Measurements from ENCODE around the gene TSSK6.

Gene TSSK6

GRCh38 chr19:19485998-19486290 is 29.4 kb downstream of the TSSK6 start:
- no peak for DNase-seq (ENCODE audit: low spot score)
- TF ChIP-seq CTCF (IDR thresholded peaks at IDR 0.05; ENCODE audit: borderline replicate concordance, control extremely low read depth, extremely low read depth, insufficient read depth, missing control alignments) = no peak

GRCh38 chr19:19485161-19485997 is 30.0 kb downstream of the TSSK6 start:
- DNase-seq (ENCODE audit: low spot score) = no peak
- in situ Hi-C loops (cut with MboI; ENCODE audit: low sequenced_read_pairs, unreplicated experiment) = loop anchor here (10.0 to 25.0 kb wide), 2 partner anchors 91 to 298 kb away; partner anchors contain the start of genes BORCS8 and RFXANK
- TF ChIP-seq CTCF (IDR thresholded peaks at IDR 0.05; ENCODE audit: borderline replicate concordance, control extremely low read depth, extremely low read depth, insufficient read depth, missing control alignments) = no peak

More at GRCh38 chr19:19485998-19486290, 29.4 kb downstream of the TSSK6 start:
- in situ Hi-C loops (cut with MboI; ENCODE audit: low sequenced_read_pairs, unreplicated experiment) = loop anchor here (10.0 to 25.0 kb wide), 2 partner anchors 91 to 299 kb away; partner anchors contain the start of genes BORCS8 and RFXANK

GRCh38 chr19:19482809-19483596 is 32.3 kb downstream of the TSSK6 start:
- no peak for DNase-seq (ENCODE audit: low spot score)
- in situ Hi-C loops (cut with MboI; ENCODE audit: low sequenced_read_pairs, unreplicated experiment) = loop anchor here (10.0 to 25.0 kb wide), 2 partner anchors 88 to 296 kb away; partner anchors contain the start of genes BORCS8 and RFXANK
- TF ChIP-seq CTCF (IDR thresholded peaks at IDR 0.05; ENCODE audit: borderline replicate concordance, control extremely low read depth, extremely low read depth, insufficient read depth, missing control alignments) = no peak

GRCh38 chr19:19480688-19481087 is 34.7 kb downstream of the TSSK6 start:
- in situ Hi-C loops (cut with MboI; ENCODE audit: low sequenced_read_pairs, unreplicated experiment) = loop anchor here (10.0 to 25.0 kb wide), 2 partner anchors 86 to 293 kb away; partner anchors contain the start of genes BORCS8 and RFXANK
- TF ChIP-seq CTCF (IDR thresholded peaks at IDR 0.05; ENCODE audit: borderline replicate concordance, control extremely low read depth, extremely low read depth, insufficient read depth, missing control alignments) = no peak
- DNase-seq (ENCODE audit: low spot score) = no peak

- no peak for DNase-seq (ENCODE audit: low spot score)
- TF ChIP-seq CTCF (IDR thresholded peaks at IDR 0.05; ENCODE audit: borderline replicate concordance, control extremely low read depth, extremely low read depth, insufficient read depth, missing control alignments) = no peak
- in situ Hi-C loops (cut with MboI; ENCODE audit: low sequenced_read_pairs, unreplicated experiment) = loop anchor here (25.0 kb wide), 1 partner anchor 291 kb away; the partner anchor contains the start of genes BORCS8 and RFXANK
These were observed 37.5 kb downstream of the TSSK6 start for GRCh38 chr19:19477705-19478383.
